Heart right ventricle (tissue), 16 donors: Measurements from ENCODE around the gene LITAF. TPM values are rescaled to one million over a fixed set of nuclear protein-coding genes. Genes with fewer than 3 reads are reported as not detected.

Experiments
- ATAC-seq, 8 donors: fragments of 200-7000 bp; cut with Tn5 transposase; one replicate each; pipeline ENCODE4 v1.9.1; 2020; ENCODE audit warnings: mild to moderate bottlenecking in 8 of 8, moderate library complexity in 8 of 8, moderate number of reproducible peaks in 1 of 8
- DNase-seq, 2 donors: peaks; one replicate each; pipeline ENCODE4 v3.0.0-alpha.2; 2020
- H3K27ac ChIP-seq, 10 donors: fragments of 200-600 bp; sonication (generic) in 2 of 10; one replicate each; pipeline versions ENCODE4 v1.5.0 to v1.8.0; 2020 to 2022; ENCODE audit warnings: mild to moderate bottlenecking in 3 of 10
- H3K27me3 ChIP-seq, 7 donors: fragments of 200-600 bp; one replicate each; pipeline ENCODE4 v1.8.0; 2021 to 2022; ENCODE audit warnings: mild to moderate bottlenecking in 2 of 7
- H3K36me3 ChIP-seq, 9 donors: fragments of 200-600 bp; sonication (generic) in 1 of 9; one replicate each; pipeline versions ENCODE4 v1.5.0 to v1.8.0; 2020 to 2022; ENCODE audit warnings: mild to moderate bottlenecking in 2 of 9
- H3K4me1 ChIP-seq, 9 donors: fragments of 200-600 bp; sonication (generic) in 1 of 9; one replicate each; pipeline versions ENCODE4 v1.5.0 to v1.8.0; 2020 to 2022; ENCODE audit warnings: mild to moderate bottlenecking in 4 of 9
- H3K4me3 ChIP-seq, 10 donors: fragments of 200-600 bp; sonication (generic) in 2 of 10; one replicate each; pipeline versions ENCODE4 v1.5.0 to v1.8.0; 2020 to 2022; ENCODE audit warnings: mild to moderate bottlenecking in 7 of 10, moderate library complexity in 2 of 10
- H3K9me3 ChIP-seq, 11 donors: fragments of 200-600 bp in 10 of 11; sonication (generic) in 2 of 11; one replicate each; pipeline versions ENCODE4 v1.5.0 to v1.8.0; 2013 to 2022; ENCODE audit warnings: mild to moderate bottlenecking in 2 of 11, control low read depth in 1 of 11, moderate library complexity in 1 of 11
- WGBS, 2 donors: extraction: QIAGEN DNeasy Blood & Tissue Kit; methylation state at CpG; one replicate each; pipeline ENCODE4 v1.1.7; 2013; ENCODE audit warnings: inconsistent platforms in 1 of 2; 5-methylcytosine and 5-hydroxymethylcytosine counted together
- intact Hi-C, 10 donors: fragments of 100-400 bp; cut with DNase I; formaldehyde crosslinking; loops; one replicate each; pipeline versions ENCODE4 v1.11.1 to v1.14.2; 2022
- polyA plus RNA-seq, 2 donors: library from polyadenylated mRNA; stranded (reverse); fragments of 200-250 nt; gene quantifications; one replicate each; pipeline ENCODE4 v1.2.3, GENCODE V29; 2013
- total RNA-seq, 10 donors: library from RNA; stranded (reverse); fragmentation: NEBNext Ultra II Directional in 3 of 10; extraction: Animal tissue kit (Norgen Biotek cat#: 25700) in 3 of 10; gene quantifications; one replicate each; pipeline versions ENCODE4 v1.2.1 to v1.2.4, GENCODE V29; 2021 to 2023
- TF ChIP-seq, protein P1 (sequence below), 9 donors: fragments of 200-600 bp; sonication (generic) in 2 of 9; IDR thresholded peaks; one replicate each; pipeline versions ENCODE4 v1.5.0 to v1.8.0; 2021 to 2022; ENCODE audit warnings: antibody characterized with exemption in 9 of 9, mild to moderate bottlenecking in 5 of 9, moderate library complexity in 1 of 9
- donor health status: Arrhythmogenic right ventricular cardiomyopathy.
- donor health status: ischemic (EF 13 %, LVEDD 7.1; RV severe dilation, severe dysfunction).
- donor health status: healthy with polysubstance abuse.
- donor health status: DM: no; HTN: yes; CAD: no.
- donor health status: DM: no; HTN: no; CAD: no.
- donor health status: ischemic (EF 25% LVEDD 6.9; RV normal size, moderate dysfunction).
- donor health status: ischemic (EF 25% LVEDD 5.7; RV mildly dilated, moderate dysfunction).
- donor health status: healthy.
- donor health status: DM: yes; HTN: yes; CAD: no.
- donor health status: Ischemic cardiomyopathy.
- donor health status: ischemic (EF 35%, LVEDD 5.7; RV mildly dilated, moderate dysfunction).
- donor health status: nonischemic (EF 11% LVEDD 7.7; RV severe dilation, severe dysfunction).
- donor health status: DM: yes; HTN: yes; CAD: no.
- donor health status: PGD.
- donor health status: ischemic (EF 29% LVEDD 5.4; RV normal size, mild dysfunction).
- donor health status: nonischemic (EF 23%, LVEDD 6.1; RV moderate dilation, normal function).

The LITAF gene
- total and polyA plus RNA-seq, 12 donors, result 13.3 to 96.9 (median 38.2) TPM

DNA sequence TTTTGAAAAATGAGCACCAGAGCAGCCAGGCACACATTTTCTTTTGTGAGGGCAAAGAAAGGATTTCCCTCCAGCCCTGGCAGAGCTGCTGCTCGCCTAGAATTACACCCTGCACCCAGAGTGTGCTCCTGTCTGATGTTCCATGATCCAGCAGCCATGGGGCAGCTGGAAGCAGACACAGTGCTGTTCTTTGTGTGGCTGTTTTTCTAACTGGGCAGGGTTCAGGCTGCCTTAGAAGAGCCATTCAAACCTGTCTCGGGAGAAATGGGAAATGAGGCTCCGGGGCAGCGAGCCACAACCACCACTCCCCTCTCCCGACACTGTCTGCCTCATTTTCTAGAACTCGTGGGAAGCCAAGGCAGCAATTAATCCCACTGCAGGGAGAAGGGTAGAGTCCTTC lies 28.9 kb downstream of the LITAF start:
- Histone ChIP-seq H3K27me3 (no peaks in the 10 kb centered on the region), H3K27ac (peak overlapping the region in 8 of 10 donors; percentile 1 to 84 (median 54)), H3K4me1 (peaks cover 0 to 58% (median 28%) of the 10 kb centered on the region in 9 donors), H3K9me3 (peaks cover 0 to 12% (median 0%) of the 10 kb centered on the region in 11 donors), H3K36me3 (peaks cover 0 to 78% (median 20%) of the 10 kb centered on the region in 9 donors), H3K4me3 (no peak overlapping the region)
- WGBS, 2 donors, result 46 to 55% methylated on average over 6 of the region's 6 CpGs
- TF ChIP-seq, protein P1, sequence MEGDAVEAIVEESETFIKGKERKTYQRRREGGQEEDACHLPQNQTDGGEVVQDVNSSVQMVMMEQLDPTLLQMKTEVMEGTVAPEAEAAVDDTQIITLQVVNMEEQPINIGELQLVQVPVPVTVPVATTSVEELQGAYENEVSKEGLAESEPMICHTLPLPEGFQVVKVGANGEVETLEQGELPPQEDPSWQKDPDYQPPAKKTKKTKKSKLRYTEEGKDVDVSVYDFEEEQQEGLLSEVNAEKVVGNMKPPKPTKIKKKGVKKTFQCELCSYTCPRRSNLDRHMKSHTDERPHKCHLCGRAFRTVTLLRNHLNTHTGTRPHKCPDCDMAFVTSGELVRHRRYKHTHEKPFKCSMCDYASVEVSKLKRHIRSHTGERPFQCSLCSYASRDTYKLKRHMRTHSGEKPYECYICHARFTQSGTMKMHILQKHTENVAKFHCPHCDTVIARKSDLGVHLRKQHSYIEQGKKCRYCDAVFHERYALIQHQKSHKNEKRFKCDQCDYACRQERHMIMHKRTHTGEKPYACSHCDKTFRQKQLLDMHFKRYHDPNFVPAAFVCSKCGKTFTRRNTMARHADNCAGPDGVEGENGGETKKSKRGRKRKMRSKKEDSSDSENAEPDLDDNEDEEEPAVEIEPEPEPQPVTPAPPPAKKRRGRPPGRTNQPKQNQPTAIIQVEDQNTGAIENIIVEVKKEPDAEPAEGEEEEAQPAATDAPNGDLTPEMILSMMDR (IDR thresholded peaks at IDR 0.05), result no peak
- ATAC-seq, result peak; percentile 37 to 81 (median 63)
- intact Hi-C loops, result loop anchor here in 1 of 10 donors (2.0 kb wide), 1 partner anchor 57 kb away; no protein-coding TSS in a partner anchor
- peak; percentile 32 to 34 for DNase-seq

DNA sequence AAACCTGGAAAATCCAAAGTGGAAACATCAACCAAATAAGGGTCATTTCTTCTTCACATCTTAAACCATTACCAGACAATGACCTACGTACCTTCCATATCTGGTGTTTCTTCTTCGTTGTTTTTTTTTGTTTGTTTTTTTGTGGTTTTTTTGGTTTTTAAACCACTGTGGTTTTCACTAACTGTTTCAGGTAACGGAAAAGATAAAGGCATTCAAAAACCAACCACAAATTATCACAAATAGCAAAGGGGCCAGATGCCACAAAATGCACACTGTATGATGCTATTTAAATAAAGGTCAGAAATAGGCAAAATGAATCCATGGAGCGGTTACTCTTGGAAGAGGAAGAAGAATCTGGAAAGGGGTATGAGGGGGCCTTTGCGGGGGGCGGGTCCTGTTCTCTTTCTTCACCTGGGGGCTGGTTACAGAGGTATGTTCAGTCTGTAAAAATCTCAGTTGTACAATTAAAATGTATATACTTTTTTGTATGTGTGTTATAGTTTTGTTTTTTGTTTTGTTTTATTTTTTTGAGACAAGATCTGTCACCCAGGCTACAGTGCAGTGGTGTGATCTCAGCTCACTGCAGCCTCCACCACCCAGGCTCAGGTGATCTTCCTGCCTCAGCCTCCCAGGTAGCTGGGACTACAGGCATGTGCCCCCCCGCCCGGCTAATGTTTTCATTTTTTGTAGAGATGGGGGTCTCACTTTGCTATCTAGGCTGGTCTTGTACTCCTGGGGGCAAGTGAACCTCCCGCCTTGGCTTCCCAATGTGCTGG lies 29.6 kb downstream of the LITAF start:
- H3K4me1 ChIP-seq, result peaks cover 2 to 61% (median 33%) of the 10 kb centered on the region in 9 donors
- TF ChIP-seq, protein P1 (IDR thresholded peaks at IDR 0.05), result no peak
- H3K9me3 ChIP-seq, result peaks cover 0 to 12% (median 0%) of the 10 kb centered on the region in 11 donors
- peaks cover 0 to 80% (median 20%) of the 10 kb centered on the region in 9 donors for H3K36me3 ChIP-seq
- 83 to 88% methylated on average over 9 of the region's 9 CpGs for WGBS, 2 donors
- H3K27me3 ChIP-seq, result no peaks in the 10 kb centered on the region
- H3K27ac ChIP-seq, result peak overlapping the region in 7 of 10 donors; percentile 5 to 84 (median 60)
- ATAC-seq (no peak), DNase-seq (no peak)
- intact Hi-C loops, result loop anchor here in 1 of 10 donors (2.0 kb wide), 1 partner anchor 58 kb away; no protein-coding TSS in a partner anchor
- H3K4me3 ChIP-seq, result no peak overlapping the region

DNA sequence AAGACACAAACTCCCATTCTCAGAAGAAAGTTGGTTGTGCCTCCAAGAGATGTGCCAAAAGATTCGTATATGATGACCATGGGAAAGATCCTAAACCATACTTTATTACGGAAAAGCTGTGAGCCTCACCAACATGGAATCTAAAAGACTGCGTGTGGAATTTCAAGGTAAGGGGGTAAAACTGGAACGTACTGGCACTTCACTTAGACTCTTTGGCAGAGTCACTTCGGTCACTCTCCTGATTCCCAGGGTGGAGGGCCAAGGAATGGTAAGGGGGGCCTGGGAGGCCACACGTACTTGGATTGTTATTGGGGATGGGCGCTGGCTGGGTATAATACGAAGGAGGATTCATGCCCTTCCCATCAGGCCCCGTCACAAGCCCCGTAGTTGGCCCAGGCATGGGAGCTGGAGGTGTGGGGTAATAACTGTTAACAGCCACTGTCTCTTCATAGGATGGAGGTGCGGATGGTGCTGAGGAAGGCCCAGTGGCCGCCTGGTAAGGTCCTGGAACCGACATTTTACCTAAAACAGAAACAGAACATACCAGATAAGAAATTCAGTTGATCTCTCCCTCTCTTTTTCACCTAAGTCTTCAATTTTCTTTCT lies 30.4 kb downstream of the LITAF start:
- peaks cover 0 to 88% (median 20%) of the 10 kb centered on the region in 9 donors for H3K36me3 ChIP-seq
- intact Hi-C loops, result loop anchor here in 1 of 10 donors (2.0 kb wide), 1 partner anchor 58 kb away; no protein-coding TSS in a partner anchor
- TF ChIP-seq, protein P1 (IDR thresholded peaks at IDR 0.05), result no peak
- H3K4me3 ChIP-seq, result no peak overlapping the region
- no peaks in the 10 kb centered on the region for H3K27me3 ChIP-seq
- H3K9me3 ChIP-seq, result peaks cover 0 to 12% (median 0%) of the 10 kb centered on the region in 11 donors
- ATAC-seq (no peak), DNase-seq (no peak)
- H3K4me1 ChIP-seq, result peaks cover 3 to 61% (median 32%) of the 10 kb centered on the region in 9 donors
- H3K27ac ChIP-seq, result no peak overlapping the region
- 96% methylated on average over 13 of the region's 13 CpGs for WGBS, 2 donors

DNA sequence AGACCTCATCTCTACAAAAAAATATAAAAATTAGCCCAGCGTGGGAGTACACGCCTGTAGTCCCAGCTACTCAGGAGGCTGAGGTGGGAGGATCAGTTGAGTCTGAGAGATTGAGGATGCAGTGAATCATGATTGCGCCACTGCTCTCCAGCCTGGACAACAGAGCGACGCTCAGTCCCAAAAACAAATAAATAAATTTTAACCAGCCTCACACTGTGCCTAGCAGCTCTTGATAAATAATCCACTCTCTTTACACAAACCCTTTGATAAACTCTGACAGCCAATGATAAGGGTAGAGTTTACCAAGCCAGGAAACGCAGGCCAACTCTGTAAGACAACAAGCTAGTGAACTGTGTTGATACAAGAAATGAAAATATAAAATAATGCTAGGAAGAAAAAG lies 32.7 kb downstream of the LITAF start:
- peaks cover 0 to 20% (median 0%) of the 10 kb centered on the region in 11 donors for H3K9me3 ChIP-seq
- intact Hi-C loops, result no loop called here
- DNase-seq (no peak), ATAC-seq (no peak)
- WGBS, 2 donors, result 85 to 89% methylated on average over 6 of the region's 6 CpGs
- peaks cover 3 to 47% (median 19%) of the 10 kb centered on the region in 9 donors for H3K4me1 ChIP-seq
- no peak overlapping the region for H3K27ac ChIP-seq
- no peak overlapping the region for H3K4me3 ChIP-seq
- H3K27me3 ChIP-seq, result no peaks in the 10 kb centered on the region
- TF ChIP-seq, protein P1 (IDR thresholded peaks at IDR 0.05), result no peak
- peaks cover 0 to 100% (median 33%) of the 10 kb centered on the region in 9 donors for H3K36me3 ChIP-seq
